Measurements from ENCODE around the gene RUSF1. TPM values are rescaled to one million over a fixed set of nuclear protein-coding genes. Genes with fewer than 3 reads are reported as not detected.

The RUSF1 gene
- total RNA-seq, 4 donors from 2014 or later = 20.2 to 49.2 (median 34.2) TPM

- no peak for TF ChIP-seq CTCF (IDR thresholded peaks at IDR 0.05; ENCODE audit: low read depth)
Measured at GRCh38 chr16:31488468-31489297, 19.5 kb downstream of the RUSF1 start.

- no peak for TF ChIP-seq CTCF (IDR thresholded peaks at IDR 0.05; ENCODE audit: low read depth)
Measured at GRCh38 chr16:31487720-31488467, 20.3 kb downstream of the RUSF1 start.

- no peak for TF ChIP-seq CTCF (IDR thresholded peaks at IDR 0.05; ENCODE audit: low read depth)
Measured at GRCh38 chr16:31487071-31487719, 21.0 kb downstream of the RUSF1 start.

- no peak for TF ChIP-seq CTCF (IDR thresholded peaks at IDR 0.05; ENCODE audit: low read depth)
Measured at GRCh38 chr16:31486045-31486444, 22.1 kb downstream of the RUSF1 start.

- no peak for TF ChIP-seq CTCF (IDR thresholded peaks at IDR 0.05; ENCODE audit: low read depth)
Measured at GRCh38 chr16:31485571-31485970, 22.6 kb downstream of the RUSF1 start.

GRCh38 chr16:31484491-31485171 is 23.6 kb downstream of the RUSF1 start:
- no peak for TF ChIP-seq CTCF (IDR thresholded peaks at IDR 0.05; ENCODE audit: low read depth)

All from subcutaneous adipose tissue (tissue), 4 donors.